Activated CD4-positive, alpha-beta T cell treated with anti-CD3 and anti-CD28 coated beads, Interleukin-2, amount 50 U/mL, for 1 hour (primary cell): ENCODE measurements around the gene ABI1.
"Not testable (repeated sequence)": the region's sequence is repeated elsewhere in the genome, so short reads cannot be mapped to it uniquely, and the experiment has no call there.

ENCODE experiments used
- DNase-seq: peaks from one replicate; pipeline ENCODE4 v3.0.0-alpha.2; 2020

ABI1 gene

DNA sequence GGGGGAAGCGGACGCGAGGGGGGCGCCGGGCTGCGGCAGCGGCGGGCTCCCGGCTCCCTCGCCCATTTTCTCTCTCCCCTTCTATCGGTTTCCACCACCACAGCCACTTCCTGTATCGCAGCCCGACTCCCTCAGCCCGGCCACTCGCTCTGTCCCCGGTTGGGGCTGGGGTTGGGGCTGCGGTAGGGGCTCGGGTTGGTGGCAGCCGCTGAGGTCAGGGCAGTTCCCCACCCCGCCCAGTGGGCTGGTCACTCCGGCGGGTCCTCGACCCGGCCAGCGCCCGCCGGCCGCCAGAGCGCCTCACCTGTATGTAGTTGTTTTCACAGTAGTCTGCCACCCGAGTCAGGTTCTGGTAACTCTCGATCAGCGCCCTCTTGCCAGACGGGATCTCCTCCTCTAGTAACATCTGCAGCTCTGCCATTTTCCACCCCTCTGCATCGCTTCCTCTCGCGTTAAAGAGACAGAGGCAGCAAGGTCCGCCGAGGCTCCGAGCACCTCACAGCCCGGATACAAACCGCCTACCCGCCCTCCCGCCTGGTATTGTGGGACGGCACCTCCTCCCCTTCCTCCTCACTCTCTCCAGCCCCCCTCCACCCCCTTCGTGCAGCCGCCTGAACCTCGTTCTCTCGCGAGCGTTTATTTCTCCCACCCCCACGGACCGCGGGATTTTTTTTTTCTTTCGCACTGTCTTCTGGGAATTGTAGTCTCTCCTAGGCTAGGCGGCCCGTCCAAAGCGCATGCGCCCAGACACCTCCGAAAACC lies at the start of gene ABI1:
ABI1 (minus strand) TSS at position 516 of the 762 bp plus-strand sequence; CDS start at position 421, 95 bp downstream.
- peak; percentile 98 for DNase-seq

DNA sequence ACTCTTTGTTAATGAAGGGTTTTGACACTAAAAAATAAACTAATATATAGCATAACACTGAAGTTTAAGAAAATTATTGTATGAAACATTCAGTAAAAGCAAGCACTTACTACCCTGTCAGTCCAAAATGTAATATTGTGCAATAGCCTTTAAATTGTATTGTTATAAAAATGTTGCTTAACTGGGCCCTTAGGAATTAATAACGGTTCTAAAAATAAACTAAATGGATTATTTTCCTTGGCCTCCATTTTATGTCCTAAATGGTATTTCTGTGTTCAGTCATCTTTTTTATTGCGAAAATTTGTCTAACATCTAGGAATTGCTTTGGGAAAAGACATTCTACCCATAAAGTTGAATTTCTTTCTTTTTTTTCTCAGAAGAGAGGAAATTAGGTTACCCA lies 49.0 kb upstream of the ABI1 start:
- no peak for DNase-seq

DNA sequence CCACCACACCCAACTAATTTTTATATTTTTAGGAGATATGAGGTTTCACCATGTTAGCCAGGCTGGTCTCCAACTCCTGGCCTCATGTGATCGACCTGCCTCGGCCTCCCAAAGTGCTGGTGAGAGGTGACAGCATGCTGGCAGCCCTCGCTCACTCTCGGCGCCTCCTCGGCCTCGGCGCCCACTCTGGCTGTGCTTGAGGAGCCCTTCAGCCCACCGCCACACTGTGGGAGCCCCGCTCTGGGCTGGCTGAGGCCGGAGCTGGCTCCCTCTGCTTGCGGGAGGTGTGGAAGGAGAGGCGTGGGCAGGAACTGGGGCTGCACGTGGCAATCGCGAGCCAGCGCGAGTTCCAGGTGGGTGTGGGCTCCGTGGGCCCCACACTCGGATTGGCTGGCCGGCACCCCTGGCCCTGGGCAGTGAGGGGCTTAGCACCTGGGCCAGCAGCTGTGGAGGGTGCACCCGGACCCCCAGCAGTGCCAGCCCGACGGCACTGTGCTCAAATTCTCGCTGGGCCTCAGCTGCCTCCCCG lies 44.6 kb upstream of the ABI1 start:
- not testable (repeated sequence) for DNase-seq

DNA sequence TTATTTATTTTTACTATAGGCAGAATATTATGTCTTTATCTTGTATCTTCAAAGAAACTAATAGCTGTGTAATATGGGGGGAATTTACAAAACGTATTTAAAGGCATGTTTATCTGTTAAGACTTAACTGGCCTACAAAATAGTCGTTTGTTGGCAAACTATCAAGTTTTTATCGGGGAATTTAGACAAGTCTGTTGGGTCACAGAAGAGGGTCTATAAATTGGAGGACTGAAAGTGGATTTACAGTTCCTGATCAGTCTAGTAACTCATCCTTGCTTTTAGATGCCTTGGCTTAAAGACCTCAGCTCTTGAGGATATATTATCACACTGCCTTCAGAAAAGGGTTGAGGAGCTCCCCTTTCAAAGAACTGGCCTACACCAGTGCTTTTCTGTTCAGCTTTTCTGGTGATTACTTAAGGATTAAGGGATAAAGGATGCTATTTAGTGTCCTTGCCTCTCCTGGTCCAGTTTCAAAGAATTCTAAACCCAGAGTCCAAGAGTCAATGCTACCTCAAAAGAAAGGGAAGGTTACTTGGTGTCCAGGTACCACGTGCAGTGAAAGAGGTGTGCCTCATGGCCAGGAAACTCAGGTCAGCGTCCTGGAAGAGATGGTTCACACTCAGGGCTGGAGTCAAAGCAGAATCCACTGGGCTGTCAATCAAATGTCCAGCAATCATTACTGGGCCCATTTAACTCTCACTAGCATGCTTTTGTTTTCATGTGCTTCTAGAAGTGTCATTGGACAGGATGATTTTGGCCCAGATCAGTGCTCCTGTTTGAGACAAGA lies 42.9 kb upstream of the ABI1 start:
- no peak for DNase-seq

DNA sequence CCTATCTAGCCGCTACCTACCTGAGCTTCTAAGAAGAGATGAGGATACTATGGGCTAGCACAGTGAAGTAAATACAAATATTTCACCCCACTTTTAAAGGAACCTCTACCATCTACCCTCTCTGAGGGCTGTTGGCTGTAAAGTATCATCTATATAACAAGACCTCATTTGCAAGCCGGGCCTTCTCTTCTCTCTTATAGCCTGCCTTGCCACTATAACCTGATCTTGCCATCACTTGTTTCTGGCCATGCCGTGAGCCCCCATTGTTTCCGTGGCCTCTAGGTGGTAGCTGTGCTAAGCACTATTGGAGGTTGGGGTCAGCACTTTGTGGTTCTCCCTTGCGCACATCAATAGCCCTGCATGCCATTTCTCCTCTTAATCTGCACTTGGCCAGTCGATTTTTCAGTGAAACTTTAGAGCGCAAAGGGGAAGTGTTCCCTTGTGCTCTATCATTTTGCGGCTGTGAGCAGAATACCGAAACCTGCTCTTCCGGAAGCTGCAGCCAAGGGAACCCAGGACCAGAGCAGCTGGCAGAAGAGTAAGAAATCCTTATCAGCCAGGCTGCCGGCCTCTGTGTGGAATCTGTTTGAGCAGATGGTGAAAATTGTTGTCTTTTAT lies 31.7 kb upstream of the ABI1 start:
- DNase-seq: not testable (repeated sequence)

DNA sequence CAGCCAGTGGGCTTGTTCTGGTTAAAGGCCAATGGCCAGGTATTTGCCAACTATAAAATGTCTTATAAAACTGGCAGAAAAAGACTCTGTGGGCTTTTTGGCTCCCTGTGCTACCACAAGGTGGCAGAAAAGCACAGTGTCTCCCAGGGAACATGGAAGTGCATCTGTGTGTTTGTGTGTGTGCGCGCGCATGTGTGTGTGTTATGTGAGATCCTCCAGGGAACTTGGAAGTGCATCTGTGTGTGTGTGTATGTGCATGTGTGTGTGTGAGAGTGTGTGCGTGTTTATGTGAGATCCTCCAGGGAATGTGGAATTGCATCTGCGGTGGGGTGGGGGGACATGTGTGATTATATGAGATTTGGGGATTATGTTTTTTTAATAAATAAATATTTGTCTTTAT lies 30.2 kb upstream of the ABI1 start:
- peak; percentile 27 for DNase-seq

GRCh38 chr10:26887611-26888215 lies 27.0 kb upstream of the ABI1 start:
- DNase-seq: no peak

DNA sequence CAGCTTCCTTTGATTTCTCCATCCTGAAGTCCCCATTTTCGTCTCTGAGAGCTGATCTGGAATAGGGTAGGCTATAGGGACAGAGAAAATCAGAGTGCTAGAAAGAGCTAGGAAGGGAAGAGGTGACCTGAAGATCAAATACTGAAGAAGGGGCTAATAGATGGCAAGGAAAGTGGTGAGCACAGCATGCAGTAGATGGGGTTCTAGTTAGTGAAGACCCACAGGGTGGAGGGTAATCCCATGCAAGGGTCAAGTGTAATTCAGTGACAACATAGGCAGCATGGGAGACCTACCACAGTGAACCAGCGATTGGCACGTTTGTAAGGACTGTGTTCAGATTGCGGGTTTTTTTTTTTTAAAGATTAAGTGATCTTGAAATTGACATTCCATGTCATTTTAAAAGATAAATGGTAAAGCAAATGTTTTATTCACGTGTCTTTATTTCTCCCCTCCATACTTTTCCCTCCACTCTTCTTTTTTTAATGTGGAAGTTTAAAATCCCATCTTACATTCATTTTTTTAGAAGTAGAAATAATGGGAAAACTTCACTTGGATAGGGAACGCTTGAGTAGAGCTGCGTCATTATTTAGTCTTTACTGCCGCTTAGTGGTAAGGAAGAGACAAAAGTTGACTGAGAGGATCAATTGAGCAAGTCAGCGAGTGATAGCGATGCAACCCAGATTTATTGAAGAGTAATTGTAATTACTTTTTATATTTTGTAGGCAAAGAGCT lies 21.0 kb upstream of the ABI1 start:
- DNase-seq: no peak

- no peak for DNase-seq
These were observed 19.0 kb upstream of the ABI1 start for GRCh38 chr10:26879744-26880143.

- DNase-seq: no peak
These were observed 10.0 kb upstream of the ABI1 start for GRCh38 chr10:26870766-26871165.

DNA sequence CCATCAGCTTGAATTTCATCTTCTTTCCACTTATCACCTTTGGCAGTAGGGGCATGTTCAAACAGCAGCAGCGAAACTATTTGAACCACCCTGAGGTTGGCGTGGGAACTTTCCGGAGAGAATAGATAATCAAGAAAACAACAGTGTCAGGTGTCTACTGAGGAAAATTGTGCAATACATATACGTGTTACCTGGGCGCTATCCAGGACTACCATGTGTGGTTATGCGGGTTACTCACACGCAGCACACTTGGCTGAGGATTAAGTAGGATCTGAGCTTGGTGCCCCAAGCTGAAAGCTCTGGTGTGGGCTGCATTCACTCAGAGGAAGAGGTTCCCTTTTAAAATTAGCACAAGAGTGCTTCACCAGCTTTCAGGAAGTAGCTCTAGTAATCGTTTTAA lies 8.8 kb upstream of the ABI1 start:
- DNase-seq: no peak

DNA sequence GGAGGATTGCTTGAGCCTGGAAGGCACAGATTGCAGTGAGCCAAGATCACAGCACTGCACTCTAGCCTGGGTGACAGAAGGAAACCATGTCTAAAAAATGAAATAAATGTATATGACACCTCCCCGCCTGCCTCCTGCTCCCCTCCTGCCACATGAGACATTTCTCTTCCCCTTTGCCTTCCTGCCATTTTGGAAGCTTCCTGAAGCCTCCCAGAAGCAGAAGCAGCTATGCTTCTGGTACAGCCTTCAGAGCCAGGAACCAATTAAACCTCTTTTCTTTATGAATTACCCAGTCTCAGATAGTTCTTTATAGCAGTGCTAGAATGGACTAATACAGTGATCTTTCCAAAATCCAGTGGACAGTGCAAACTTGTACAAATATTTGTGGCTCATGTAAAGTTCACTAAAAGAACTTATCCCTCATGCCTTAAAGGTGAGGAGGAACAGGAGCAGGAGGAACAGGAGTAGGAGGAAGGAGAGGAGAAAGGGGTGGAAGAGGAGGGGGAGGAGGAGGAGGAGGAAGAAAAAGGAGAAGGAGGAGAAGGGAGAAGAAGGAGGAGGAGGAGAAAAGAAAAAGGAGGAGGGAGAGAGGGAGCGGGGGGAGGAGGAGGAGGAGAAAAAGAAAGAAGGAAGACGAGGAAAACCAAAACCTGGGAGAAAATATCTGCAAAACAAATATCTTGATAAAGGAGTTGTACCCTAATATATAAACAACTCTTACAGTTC lies 2.8 kb upstream of the ABI1 start:
- no peak for DNase-seq

- DNase-seq: no peak
These were observed 644 bp upstream of the ABI1 start for GRCh38 chr10:26861205-26861998.

DNA sequence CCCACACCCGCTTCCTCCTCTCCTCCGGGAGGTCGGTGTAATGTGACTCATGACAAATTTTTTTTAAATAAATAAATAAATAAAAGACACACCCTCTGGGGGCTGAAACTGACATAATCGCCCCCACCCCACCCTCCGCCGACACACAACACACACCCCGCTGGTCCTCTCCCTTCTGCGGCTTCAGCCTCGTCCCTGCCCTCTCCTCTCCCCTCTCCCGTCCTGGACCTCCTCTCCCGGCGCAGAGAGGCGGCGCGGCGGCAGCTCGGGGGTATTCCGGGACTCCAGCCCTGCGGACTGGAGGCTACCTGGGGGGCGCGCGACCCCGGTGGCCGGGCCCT lies 686 bp downstream of the ABI1 start:
- peak; percentile 43 for DNase-seq

GRCh38 chr10:26859241-26860101 lies 1.3 kb downstream of the ABI1 start:
- DNase-seq: no peak

DNA sequence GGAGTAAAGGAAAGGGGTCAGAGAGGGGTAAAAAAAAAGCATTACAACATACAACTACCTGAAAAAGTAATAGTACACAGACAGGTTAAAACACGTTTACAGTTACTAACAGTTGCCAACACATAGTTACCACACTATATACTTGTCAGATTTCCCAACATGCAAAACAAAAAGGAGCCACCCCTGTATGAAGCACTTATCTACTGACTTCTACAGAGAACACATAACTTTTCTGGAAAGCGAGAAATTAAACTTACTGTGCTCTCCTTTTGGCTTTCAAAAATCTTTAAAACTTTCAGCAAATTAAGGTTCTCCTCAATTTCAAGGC lies 2.1 kb downstream of the ABI1 start:
- no peak for DNase-seq

DNA sequence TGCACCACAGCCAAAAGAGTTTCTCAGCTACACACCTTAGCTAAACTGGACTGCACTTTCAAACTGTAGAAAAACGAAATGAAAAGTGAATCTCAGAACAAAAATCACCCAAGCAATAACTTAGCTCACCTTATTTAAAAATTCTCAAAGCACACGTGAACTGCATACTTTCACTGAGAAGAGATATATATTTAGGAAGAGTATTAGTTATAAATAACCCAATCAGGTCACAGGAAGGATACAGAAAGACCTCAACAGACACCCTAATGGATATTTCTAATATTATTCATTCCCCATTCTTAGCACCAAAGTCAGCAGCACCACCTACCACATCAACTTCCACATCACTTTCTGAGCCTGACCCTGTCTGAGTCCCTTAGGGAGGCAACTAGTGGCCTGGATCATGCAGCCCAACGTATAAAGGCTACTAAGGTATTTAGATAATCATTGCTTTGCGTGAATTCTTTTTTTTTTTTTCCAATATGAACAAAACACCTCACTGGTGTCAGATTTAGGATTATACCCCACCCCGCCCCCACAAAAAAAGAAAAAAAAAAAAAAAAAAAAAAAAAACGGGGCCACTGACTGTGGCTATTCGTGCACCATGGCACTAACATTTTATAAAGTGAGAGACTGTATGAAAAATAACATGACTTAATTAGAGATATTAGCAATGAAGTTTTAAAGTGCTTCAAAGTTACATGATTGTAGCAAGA lies 2.6 kb downstream of the ABI1 start:
- DNase-seq: no peak

- DNase-seq: not testable (repeated sequence)
These were observed 3.2 kb downstream of the ABI1 start for GRCh38 chr10:26857553-26857952.

GRCh38 chr10:26855186-26855585 lies 5.6 kb downstream of the ABI1 start:
- no peak for DNase-seq
